ENCODE measurements around the gene PRAMEF4. TPM values are rescaled to one million over a fixed set of nuclear protein-coding genes. Genes with fewer than 3 reads are reported as not detected.
"Not testable (repeated sequence)": the region's sequence is repeated elsewhere in the genome, so short reads cannot be mapped to it uniquely, and the experiment has no call there.

PRAMEF4 gene
- not detected in 2 replicates for total RNA-seq

DNA sequence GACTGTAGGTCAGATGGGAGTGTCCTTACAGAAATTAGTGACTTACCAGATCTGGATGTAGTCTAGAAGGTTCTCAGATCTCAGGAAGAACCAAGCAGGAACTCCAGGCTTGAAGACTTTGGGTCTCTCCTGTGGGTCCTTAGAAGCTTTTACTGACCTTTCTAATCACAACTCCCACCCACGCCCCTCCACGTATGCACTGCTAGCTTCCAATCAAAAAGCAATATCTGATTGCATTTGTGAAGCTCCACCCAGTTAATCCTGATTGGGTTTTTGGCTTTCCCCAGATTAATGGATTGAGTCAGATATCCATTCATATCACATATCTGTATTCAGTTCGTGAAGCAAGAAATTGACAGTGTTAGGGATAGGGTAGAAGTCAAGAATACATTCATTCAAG, at the start of gene PRAMEF4:
TSS of gene PRAMEF4 (minus strand) at position 101 of the 400 bp plus-strand sequence. CDS start 2,807 bp downstream, outside the sequence.
- intact Hi-C loops (cut with micrococcal nuclease) = not testable (repeated sequence)

DNA sequence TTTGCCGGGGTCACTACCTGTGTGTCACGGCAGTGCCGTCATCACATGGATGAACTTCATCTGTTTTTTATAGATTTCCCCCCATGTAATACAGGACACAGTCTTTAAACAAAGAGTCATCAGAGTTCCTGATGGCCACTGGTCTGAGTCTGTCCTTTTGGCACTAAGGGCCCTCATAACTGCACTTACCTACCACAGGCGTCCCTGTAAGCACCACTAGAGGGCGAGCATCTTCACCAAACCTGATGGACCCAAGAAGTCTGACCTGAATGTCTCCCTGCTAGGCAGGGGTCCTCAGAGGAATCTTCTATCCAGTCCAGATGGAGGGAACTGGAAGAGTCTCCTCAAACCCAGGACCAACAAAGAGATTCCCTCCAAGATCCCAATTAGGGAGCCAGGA, 38.4 kb upstream of the PRAMEF4 start:
- intact Hi-C loops (cut with micrococcal nuclease) = not testable (repeated sequence)

DNA sequence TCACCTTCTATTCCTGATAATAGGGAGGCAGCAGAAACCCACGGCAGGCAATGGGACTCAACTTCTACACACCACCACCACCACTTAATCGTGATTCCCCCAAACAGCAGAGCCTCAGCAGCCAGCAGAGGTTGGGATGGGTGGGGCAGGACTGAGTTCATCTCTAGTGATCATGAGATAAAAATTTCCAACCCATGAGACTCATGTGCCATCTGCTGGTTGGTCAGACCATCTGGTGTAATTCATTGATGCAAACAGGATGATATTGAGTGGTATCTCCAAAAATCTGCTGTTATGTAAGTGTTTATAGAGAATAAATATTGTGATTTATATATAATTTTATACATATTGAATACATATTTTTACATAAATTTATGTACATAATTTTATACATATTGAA, 35.7 kb upstream of the PRAMEF4 start:
- intact Hi-C loops (cut with micrococcal nuclease) = not testable (repeated sequence)

DNA sequence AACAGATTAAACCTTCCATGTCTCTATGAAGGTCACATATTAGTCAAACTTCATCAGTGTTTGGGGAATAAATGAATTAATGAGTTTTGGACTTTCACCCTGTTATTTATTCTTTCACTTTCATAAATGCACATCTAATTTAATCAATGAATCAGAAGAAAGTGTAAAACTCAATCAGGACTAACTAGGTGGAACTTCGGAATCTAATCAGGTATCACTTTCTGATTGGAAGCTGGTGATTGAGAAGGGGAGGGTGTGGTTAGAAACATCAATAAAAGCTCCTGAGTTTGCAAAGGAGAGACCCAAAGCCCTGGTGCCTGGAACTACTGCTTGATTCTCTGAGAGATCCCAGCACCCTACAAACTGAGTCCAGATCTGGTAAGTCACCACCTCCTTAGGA, 30.3 kb upstream of the PRAMEF4 start, which contains the start of gene PRAMEF7:
TSS of gene PRAMEF7 (plus strand) at position 301 of the 400 bp plus-strand sequence. CDS start 1,083 bp downstream, outside the sequence.
- intact Hi-C loops (cut with micrococcal nuclease) = not testable (repeated sequence)

DNA sequence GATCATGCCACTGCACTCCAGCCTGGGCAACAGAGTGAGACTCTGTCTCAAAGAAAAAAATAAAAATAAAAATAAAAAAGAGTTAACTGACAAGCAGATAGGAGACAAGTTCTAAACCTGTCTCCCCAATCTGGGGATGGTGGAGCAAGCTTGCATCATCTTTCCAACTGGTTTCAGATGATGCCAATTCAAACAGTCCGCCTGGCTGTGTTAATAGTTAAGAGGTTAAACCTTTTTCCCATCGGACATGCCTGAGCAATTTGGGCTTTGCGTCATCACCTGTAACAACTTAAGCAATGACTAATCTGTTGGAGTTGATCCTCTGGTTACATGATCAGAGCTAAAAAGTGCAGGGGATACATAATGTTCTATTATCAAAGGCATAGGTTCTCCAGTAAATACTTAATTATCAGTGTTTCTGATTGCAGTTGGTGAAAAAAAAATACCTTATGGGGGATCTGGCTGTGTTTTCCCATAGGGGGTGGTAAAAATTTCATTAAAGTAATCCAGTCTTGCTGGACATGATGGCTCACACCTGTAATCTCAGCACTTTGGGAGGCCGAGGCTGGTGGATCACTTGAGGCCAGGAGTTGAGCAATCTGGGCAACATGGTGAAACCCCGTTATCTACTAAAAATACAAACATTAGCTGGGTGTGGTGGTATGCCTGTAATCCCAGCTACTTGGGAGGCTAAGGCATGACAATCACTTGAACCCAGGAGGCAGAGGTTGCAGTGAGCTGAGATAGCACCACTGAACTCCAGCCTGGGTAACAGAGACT, 18.0 kb upstream of the PRAMEF4 start:
- intact Hi-C loops (cut with micrococcal nuclease) = not testable (repeated sequence)

DNA sequence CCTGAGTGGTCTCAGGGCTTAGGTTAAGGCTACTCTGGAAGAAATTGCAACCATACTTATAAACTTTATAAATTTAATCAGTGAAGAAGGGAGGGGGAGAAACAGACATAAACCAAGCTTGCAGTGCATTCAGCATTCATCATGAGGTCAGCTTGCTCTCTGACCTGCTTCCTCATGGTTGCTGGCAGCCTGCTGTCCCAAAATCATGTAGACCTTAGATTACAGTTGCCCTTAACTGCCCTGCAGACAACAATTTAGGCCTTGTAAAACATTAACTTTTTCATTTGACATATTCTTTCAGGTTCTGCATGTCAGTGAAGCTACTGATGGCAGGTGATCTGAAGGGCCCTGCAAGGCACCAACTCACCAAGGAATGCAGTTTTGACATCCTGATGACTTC, 13.2 kb upstream of the PRAMEF4 start:
- intact Hi-C loops (cut with micrococcal nuclease) = not testable (repeated sequence)

DNA sequence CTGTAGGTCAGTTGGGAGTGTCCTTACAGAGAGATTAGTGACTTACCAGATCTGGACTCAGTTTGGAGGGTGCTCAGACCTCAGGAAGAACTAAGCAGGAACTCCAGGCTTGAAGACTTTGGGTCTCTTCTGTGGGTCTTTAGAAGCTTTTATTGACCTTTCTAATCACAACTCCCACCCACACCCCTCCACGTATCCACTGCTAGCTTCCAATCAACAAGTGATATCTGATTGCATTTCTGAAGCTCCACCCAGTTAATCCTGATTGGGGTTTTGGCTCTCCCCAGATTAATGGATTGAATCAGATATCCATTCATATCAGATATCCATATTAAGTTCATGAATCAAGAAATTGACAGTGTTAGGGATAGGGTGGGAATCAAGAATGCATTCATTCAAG, 12.2 kb upstream of the PRAMEF4 start, which contains the start of gene PRAMEF10:
TSS of gene PRAMEF10 (minus strand) at position 101 of the 400 bp plus-strand sequence. CDS start 2,423 bp downstream, outside the sequence.
- intact Hi-C loops (cut with micrococcal nuclease) = not testable (repeated sequence)

DNA sequence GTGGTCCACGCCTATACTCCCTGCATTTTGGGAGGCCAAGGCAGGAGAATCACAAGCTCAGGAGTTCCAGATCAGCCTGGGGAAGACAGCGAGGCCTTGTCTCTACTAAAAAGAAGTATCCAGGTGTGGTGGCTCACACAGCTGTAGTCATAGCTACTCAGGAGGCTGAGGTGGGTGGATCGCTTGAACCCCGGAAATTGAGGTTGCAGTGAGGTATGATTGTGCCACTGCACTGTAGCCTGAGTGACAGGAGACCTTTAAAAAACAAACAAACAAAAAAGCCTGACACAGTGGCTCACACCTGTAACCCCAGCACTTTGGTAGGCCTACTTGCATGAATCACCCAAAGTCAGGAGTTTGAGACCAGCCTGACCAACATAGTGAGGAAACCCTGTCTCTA, 7.5 kb downstream of the PRAMEF4 start:
- intact Hi-C loops (cut with micrococcal nuclease) = not testable (repeated sequence)

DNA sequence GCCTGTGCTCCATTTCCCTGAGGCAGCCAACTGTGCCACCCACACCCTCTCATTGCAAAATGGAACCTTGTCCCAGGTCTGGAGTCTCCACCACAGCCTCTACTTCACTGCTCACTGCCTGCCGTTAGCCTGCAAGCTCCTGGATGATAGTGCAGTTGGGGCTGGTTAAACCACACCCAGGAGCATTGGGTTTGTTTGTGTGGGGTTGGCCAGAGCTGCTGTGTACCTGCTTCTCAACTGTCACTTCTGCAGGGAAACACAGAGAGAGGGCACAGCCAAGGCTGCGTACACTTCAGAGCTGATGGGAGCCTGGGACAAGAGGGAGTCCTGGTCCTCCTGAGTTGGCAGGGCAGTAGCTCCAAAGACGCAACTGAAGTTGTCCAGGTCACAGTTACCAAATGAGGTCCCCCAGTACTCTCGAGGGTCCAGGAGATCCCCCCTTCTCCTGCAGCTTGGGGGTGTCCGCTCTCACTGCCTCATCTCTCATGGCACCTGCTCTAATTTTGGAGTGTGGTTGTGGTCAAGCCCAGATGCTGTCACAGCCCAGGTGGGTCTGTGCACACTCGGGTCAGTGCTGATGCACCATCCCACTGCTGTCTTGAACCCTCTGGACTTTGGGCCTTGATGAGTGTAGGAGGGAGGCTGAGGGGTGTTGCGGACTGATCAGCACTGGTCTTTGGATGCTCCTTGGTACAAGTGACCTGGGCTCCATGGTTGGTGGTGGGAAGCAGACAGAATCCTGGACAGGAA, 22.7 kb downstream of the PRAMEF4 start:
- intact Hi-C loops (cut with micrococcal nuclease) = not testable (repeated sequence)

DNA sequence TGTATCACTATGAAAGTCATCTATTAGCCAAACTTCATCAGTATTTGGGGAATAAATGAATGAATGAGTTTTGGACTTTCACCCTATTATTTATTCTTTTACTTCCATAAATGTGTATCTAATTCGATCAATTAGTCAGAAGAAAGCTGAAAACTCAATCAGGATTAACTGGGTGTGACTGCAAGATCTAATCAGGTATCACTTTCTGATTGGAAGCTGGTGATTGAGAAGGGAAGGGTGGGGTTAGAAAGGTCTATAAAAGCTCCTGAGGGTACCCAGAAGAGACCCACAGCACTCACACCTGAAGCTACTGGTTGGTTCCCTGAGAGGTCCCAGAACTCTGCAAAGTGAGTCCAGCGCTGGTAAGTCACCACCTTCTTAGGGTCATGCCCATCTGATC, 29.2 kb downstream of the PRAMEF4 start, which contains the start of gene PRAMEF2:
TSS of gene PRAMEF2 (plus strand) at position 301 of the 400 bp plus-strand sequence. CDS start 1,924 bp downstream, outside the sequence.
- intact Hi-C loops (cut with micrococcal nuclease) = not testable (repeated sequence)

DNA sequence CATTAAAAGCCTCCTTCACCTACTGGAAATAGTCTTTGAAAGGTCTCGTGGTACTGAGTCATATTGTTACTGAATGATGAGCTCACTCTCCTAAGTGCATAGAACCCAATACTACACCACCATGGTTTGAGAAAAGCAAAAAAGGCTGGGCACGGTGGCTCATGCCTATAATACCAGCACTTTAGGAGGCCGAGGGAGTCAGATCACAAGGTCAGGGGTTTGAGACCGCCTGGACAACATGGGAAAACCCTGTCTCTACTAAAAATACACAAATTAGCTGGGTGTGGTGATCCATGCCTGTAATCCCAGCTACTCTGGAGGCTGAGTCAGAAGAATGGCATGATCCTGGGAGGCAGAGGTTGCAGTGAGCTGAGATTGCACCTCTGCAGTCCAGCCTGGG, 34.2 kb downstream of the PRAMEF4 start:
- intact Hi-C loops (cut with micrococcal nuclease) = no loop called here

DNA sequence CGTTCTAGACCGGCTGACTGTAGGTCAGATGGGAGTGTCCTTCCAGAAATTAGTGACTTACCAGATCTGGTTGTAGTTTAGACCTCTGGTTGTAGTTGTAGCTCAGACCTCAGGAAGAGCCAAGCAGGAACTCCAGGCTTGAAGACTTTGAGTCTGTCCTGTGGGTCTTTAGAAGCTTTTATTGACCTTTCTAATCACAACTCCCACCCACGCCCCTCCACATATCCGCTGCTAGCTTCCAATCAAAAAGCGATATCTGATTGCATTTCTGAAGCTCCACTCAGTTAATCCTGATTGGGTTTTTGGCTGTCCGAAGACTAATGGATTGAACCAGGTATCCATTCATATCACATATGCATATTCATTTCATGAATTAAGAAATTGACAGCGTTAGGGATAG, 37.4 kb downstream of the PRAMEF4 start, which contains the start of gene HNRNPCL1:
TSS of gene HNRNPCL1 (minus strand) at position 101 of the 400 bp plus-strand sequence. CDS start 431 bp downstream, outside the sequence.
- intact Hi-C loops (cut with micrococcal nuclease) = not testable (repeated sequence)

DNA sequence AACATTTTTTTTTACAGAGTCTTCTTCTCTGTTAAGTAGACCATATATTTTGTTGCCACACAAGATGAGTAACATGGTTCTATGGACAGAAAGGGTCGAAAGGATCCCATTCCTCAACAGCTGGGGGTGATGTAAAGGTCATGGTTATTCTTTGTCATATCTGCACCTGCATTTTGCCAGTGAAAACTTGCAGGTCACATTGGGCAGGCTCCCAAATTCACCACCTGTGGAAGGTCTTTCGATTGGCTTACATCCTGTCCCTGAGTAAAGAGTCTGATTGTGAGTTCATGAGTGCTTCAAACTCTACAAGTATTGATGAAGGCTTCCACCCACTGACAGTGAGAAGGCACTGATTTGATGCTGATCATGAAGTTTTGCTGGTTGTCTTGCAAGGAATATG, 52.8 kb downstream of the PRAMEF4 start:
- intact Hi-C loops (cut with micrococcal nuclease) = not testable (repeated sequence)

DNA sequence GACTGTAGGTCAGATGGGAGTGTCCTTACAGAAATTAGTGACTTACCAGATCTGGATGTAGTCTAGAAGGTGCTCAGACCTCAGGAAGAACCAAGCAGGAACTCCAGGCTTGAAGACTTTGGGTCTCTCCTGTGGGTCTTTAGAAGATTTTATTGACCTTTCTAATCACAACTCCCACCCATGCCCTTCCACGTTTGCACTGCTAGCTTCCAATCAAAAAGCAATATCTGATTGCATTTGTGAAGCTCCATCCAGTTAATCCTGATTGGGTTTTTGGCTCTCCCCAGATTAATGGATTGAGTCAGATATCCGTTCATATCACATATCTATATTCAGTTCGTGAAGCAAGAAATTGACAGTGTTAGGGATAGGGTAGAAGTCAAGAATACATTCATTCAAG, 54.7 kb downstream of the PRAMEF4 start, which contains the start of gene PRAMEF11:
TSS of gene PRAMEF11 (minus strand) at position 101 of the 400 bp plus-strand sequence. CDS start 2,621 bp downstream, outside the sequence.
- intact Hi-C loops (cut with micrococcal nuclease) = not testable (repeated sequence)

Other genes with a start within 250 kb of the PRAMEF4 start
- gene AADACL4, start 242.1 kb downstream of the PRAMEF4 start, total RNA-seq = not detected in 2 replicates
- gene AADACL3, start 170.1 kb downstream of the PRAMEF4 start, total RNA-seq = not detected in 2 replicates
- gene CFAP107, start 140.0 kb downstream of the PRAMEF4 start, total RNA-seq = not detected in 2 replicates
- not detected in 2 replicates for gene PRAMEF12, start 112.5 kb downstream of the PRAMEF4 start, total RNA-seq
- not detected in 2 replicates for gene PRAMEF1, start 94.8 kb downstream of the PRAMEF4 start, total RNA-seq
- gene PRAMEF11, start 54.8 kb downstream of the PRAMEF4 start, total RNA-seq = not detected in 2 replicates
- gene HNRNPCL1, start 37.5 kb downstream of the PRAMEF4 start, total RNA-seq = not detected in 2 replicates
- not detected in 2 replicates for gene PRAMEF2, start 29.1 kb downstream of the PRAMEF4 start, total RNA-seq
- not detected in 2 replicates for gene PRAMEF10, start 12.1 kb upstream of the PRAMEF4 start, total RNA-seq
- gene PRAMEF7, start 30.4 kb upstream of the PRAMEF4 start, total RNA-seq = not detected in 2 replicates
- not detected in 2 replicates for gene PRAMEF6, start 61.4 kb upstream of the PRAMEF4 start, total RNA-seq
- not detected in 2 replicates for gene PRAMEF27, start 170.4 kb upstream of the PRAMEF4 start, total RNA-seq
- gene HNRNPCL3, start 174.6 kb upstream of the PRAMEF4 start, total RNA-seq = not detected in 2 replicates
- gene PRAMEF25, start 184.6 kb upstream of the PRAMEF4 start, total RNA-seq = not detected in 2 replicates
- gene HNRNPCL2, start 230.7 kb upstream of the PRAMEF4 start, total RNA-seq = not detected in 2 replicates